Osteoblast (primary cell): ENCODE results near the gene TNFRSF25. TPM values are rescaled to one million over a fixed set of nuclear protein-coding genes. Genes with fewer than 3 reads are reported as not detected.

Source experiments
- DNase-seq: peaks from one replicate; pipeline ENCODE4 v3.0.0; 2011; ENCODE audit warnings: low spot score, mixed read lengths; ENCODE audit not compliant: insufficient read length; ENCODE audit errors: missing footprints
- H2AFZ ChIP-seq: 2 replicates; pipeline ENCODE4 v1.6.0; 2011; ENCODE audit warnings: mild to moderate bottlenecking, low read length
- H3K27ac ChIP-seq: 2 replicates; pipeline ENCODE4 v1.5.1; 2011; ENCODE audit warnings: mild to moderate bottlenecking, low read depth, low read length, moderate library complexity
- H3K27me3 ChIP-seq: 2 replicates; pipeline ENCODE4 v1.6.0; 2012; ENCODE audit warnings: mild to moderate bottlenecking, control low read depth, inconsistent platforms, low read length, moderate library complexity; ENCODE audit not compliant: insufficient read depth
- H3K36me3 ChIP-seq: 2 replicates; pipeline ENCODE4 v1.5.1; 2011; ENCODE audit warnings: mild to moderate bottlenecking, low read length, control low read depth, moderate library complexity; ENCODE audit not compliant: insufficient read depth
- H3K4me1 ChIP-seq: 2 replicates; pipeline ENCODE4 v1.5.1; 2011; ENCODE audit warnings: mild to moderate bottlenecking, low read length, control low read depth, moderate library complexity; ENCODE audit not compliant: insufficient read depth
- H3K4me2 ChIP-seq: 2 replicates; pipeline ENCODE4 v1.6.0; 2011; ENCODE audit warnings: mild to moderate bottlenecking, low read length; ENCODE audit not compliant: insufficient read depth
- H3K4me3 ChIP-seq: fragments of 200-600 bp; sonication (generic); 3 replicates; pipeline ENCODE4 v1.5.1; 2012; ENCODE audit warnings: mild to moderate bottlenecking, low read length, inconsistent platforms; ENCODE audit not compliant: insufficient read depth
- H3K79me2 ChIP-seq: 2 replicates; pipeline ENCODE4 v1.6.0; 2012; ENCODE audit warnings: mild to moderate bottlenecking, low read length, control low read depth, inconsistent platforms; ENCODE audit not compliant: insufficient read depth
- H3K9me3 ChIP-seq: 2 replicates; pipeline ENCODE4 v1.5.1; 2011; ENCODE audit warnings: low read depth, low read length, control low read depth
- H4K20me1 ChIP-seq: 2 replicates; pipeline ENCODE4 v1.6.0; 2012; ENCODE audit warnings: mild to moderate bottlenecking, low read length, control low read depth; ENCODE audit not compliant: insufficient read depth
- CTCF ChIP-seq: IDR thresholded peaks from 2 replicates; pipeline ENCODE4 v1.5.1; 2011; ENCODE audit warnings: mild to moderate bottlenecking, low read depth, low read length, moderate library complexity; ENCODE audit errors: extremely low read depth
- total RNA-seq: library from RNA; depleted of rRNA; stranded (reverse); fragments of >200 nt; gene quantifications from 2 replicates; pipeline ENCODE4 v1.2.3, GENCODE V29; 2012

TNFRSF25 gene
- total RNA-seq, 1 donor, result 3.3 TPM

- Histone ChIP-seq H3K27ac (no peak overlapping the region), H3K4me1 (peaks cover 8% of the 10 kb centered on the region), H4K20me1 (peaks cover 3% of the 10 kb centered on the region), H3K79me2 (no peaks in the 10 kb centered on the region), H2AFZ (no peak overlapping the region), H3K27me3 (peaks cover 91% of the 10 kb centered on the region), H3K36me3 (no peaks in the 10 kb centered on the region), H3K4me2 (no peak overlapping the region), H3K9me3 (no peaks in the 10 kb centered on the region), H3K4me3 (no peak overlapping the region)
- TF ChIP-seq CTCF, result no peak
- DNase-seq, result peak; percentile 90
Measured at GRCh38 chr1:6420454-6421042, 45.4 kb downstream of the TNFRSF25 start.

DNA sequence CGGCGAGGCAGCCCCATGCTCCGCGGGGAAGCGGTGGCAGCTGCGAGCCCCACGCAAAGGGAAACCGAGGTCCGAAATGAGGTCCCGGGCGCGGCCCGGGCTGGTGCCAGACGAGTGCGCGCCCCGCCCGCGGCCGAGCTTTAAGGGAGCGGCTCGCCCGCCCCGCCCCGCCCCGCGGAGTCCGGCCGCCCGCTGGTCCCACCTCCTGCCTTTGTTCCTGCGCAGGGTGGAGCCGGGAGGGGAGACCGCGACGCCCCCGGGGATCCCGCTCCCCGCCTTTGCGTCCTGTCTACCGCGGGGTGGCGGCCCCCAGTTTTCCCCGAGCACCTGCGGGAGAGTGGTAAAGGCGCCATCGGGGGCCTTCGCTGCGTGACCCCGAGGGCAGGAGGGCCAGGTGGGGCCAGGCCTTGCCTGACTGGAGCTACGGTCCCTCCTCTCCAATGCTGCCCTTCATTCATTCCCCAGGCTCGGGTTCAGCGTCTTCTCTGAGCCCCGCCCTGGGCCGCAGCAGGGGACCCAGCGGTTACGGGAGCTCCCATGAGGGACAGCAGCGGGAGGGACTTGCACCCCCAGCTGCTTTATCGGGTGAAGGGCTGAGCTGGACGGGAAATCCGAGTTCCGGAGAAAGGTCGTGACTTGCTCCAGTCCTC, 46.0 kb downstream of the TNFRSF25 start, which contains the start of gene HES2:
TSS of gene HES2 (minus strand) at position 116 of the 650 bp plus-strand sequence. CDS start at position 17, 99 bp downstream.
- Histone ChIP-seq H3K4me3 (no peak within 1 kb of the TSS), H3K27me3 (peaks cover 91% of the 10 kb centered on the region), H3K4me2 (no peak within 1 kb of the TSS), H3K27ac (no peak within 1 kb of the TSS), H3K4me1 (peaks cover 9% of the 10 kb centered on the region), H2AFZ (no peak within 1 kb of the TSS), H3K9me3 (no peaks in the 10 kb centered on the region), H4K20me1 (peaks cover 3% of the 10 kb centered on the region), H3K79me2 (no peaks in the 10 kb centered on the region), H3K36me3 (no peaks in the 10 kb centered on the region)
- peak; percentile 92 for DNase-seq
- TF ChIP-seq CTCF, result no peak

DNA sequence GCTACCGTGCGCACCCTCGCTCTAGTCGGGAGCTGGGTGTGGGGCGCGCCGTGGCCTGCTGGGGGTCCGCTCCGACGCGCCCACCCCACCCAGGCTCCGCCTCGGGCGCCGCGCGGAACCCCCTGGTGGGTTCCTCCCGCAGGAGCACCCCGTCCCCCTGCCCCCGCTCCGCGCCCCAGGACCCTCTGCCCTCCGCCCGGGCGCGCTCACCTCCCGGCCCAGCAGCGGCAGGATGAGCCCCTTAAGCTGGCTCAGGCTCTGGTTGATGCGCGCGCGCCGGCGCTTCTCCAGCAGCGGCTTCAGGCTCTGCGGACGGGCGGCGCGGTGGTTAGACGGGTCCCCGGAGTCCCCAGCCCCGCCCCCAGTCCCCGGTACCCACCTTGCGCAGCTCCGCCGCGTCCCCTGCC, 46.6 kb downstream of the TNFRSF25 start:
- Histone ChIP-seq H4K20me1 (peaks cover 3% of the 10 kb centered on the region), H3K27ac (no peak overlapping the region), H3K9me3 (no peaks in the 10 kb centered on the region), H2AFZ (no peak overlapping the region), H3K4me1 (peaks cover 14% of the 10 kb centered on the region), H3K4me2 (no peak overlapping the region), H3K79me2 (no peaks in the 10 kb centered on the region), H3K27me3 (peaks cover 90% of the 10 kb centered on the region), H3K4me3 (no peak overlapping the region), H3K36me3 (no peaks in the 10 kb centered on the region)
- no peak for TF ChIP-seq CTCF
- peak; percentile 82 for DNase-seq

GRCh38 chr1:6418668-6419396, 47.1 kb downstream of the TNFRSF25 start:
- Histone ChIP-seq H3K4me2 (no peak overlapping the region), H3K27me3 (peaks cover 88% of the 10 kb centered on the region), H3K4me3 (no peak overlapping the region)

More at GRCh38 chr1:6418668-6419396, 47.1 kb downstream of the TNFRSF25 start:
- H3K79me2 ChIP-seq, result no peaks in the 10 kb centered on the region
- DNase-seq, result peak; percentile 90
- H2AFZ ChIP-seq, result no peak overlapping the region
- H4K20me1 ChIP-seq, result peaks cover 3% of the 10 kb centered on the region
- no peak for TF ChIP-seq CTCF
- H3K4me1 ChIP-seq, result peaks cover 14% of the 10 kb centered on the region
- no peak overlapping the region for H3K27ac ChIP-seq
- H3K9me3 ChIP-seq, result no peaks in the 10 kb centered on the region
- H3K36me3 ChIP-seq, result no peaks in the 10 kb centered on the region
